ENCODE data around the gene PIN1.
A peak's percentile ranks its signal among the peaks of the same experiment; 100 is the strongest.

PIN1 gene

DNA sequence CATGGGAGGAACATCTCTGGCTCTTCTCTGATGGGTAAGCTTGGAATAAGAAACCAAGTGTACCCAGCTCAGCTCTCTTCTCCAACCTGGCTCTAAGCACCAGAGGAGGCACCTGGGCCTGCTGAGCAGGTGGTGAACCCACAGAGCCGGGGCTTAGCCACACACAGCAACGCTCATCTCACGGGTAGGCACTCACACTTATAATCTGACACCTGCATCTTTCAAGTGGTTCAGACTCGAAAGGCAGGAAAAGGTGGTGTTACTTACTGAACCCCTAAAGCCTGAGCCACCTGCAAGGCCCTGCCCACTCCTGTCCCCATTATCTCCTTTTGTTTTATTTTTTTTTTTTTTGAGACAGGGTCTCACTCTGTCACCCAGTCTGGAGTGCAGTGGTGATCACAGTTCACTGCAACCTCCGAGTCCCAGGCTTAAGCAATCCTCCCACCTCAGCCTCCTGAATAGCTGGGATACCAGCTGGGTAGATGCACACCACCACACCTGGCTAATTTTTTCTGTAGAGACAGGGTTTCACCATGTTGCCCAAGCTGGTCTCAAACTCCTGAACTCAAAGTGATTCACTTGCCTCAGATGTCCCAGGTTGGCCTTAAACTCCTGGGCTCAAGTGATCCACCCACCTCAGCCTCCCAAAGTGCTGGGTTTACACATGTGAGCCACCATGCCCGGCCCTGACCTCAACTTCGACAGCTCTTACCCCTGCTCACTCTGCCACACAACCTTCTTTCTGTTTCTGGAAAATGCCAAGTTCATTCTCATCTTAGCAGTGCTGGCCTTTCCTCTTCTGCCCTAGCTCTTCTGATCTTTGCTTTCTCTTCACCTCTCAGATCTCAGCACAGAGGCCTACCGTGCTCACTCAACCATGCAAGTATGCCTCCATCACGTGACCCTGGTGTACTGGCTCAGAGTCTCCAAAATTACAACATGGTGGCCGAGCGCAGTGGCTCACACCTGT lies 26.0 kb upstream of the PIN1 start:
- no peak overlapping the region for H3K27ac ChIP-seq
- TF ChIP-seq, protein P1, sequence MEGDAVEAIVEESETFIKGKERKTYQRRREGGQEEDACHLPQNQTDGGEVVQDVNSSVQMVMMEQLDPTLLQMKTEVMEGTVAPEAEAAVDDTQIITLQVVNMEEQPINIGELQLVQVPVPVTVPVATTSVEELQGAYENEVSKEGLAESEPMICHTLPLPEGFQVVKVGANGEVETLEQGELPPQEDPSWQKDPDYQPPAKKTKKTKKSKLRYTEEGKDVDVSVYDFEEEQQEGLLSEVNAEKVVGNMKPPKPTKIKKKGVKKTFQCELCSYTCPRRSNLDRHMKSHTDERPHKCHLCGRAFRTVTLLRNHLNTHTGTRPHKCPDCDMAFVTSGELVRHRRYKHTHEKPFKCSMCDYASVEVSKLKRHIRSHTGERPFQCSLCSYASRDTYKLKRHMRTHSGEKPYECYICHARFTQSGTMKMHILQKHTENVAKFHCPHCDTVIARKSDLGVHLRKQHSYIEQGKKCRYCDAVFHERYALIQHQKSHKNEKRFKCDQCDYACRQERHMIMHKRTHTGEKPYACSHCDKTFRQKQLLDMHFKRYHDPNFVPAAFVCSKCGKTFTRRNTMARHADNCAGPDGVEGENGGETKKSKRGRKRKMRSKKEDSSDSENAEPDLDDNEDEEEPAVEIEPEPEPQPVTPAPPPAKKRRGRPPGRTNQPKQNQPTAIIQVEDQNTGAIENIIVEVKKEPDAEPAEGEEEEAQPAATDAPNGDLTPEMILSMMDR (IDR thresholded peaks at IDR 0.05), result no peak

DNA sequence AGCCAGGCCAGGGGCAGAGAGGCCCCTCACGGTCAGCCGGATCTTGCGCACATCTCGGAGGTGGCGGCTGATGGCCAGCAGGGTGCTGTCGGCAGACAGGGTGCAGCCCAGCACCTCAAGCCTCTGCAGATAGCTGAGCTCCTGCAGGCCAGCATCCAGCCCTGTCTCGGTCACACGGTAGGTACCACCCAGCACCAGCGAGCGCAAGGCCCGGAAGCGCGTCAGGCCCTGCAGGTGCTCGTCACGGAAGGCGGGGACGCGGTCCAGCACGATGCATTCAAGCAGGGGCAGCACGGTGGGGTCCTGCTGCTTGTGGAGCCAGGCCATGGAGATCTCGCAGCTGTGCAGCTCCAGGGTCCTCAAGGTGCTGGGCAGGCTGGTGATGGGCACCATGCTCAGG lies 24.0 kb upstream of the PIN1 start:
- TF ChIP-seq, protein P1 (IDR thresholded peaks at IDR 0.05), result no peak
- no peak for TF ChIP-seq ZFX (IDR thresholded peaks at IDR 0.05; ENCODE audit: borderline replicate concordance)
- no peak overlapping the region for H3K27ac ChIP-seq

DNA sequence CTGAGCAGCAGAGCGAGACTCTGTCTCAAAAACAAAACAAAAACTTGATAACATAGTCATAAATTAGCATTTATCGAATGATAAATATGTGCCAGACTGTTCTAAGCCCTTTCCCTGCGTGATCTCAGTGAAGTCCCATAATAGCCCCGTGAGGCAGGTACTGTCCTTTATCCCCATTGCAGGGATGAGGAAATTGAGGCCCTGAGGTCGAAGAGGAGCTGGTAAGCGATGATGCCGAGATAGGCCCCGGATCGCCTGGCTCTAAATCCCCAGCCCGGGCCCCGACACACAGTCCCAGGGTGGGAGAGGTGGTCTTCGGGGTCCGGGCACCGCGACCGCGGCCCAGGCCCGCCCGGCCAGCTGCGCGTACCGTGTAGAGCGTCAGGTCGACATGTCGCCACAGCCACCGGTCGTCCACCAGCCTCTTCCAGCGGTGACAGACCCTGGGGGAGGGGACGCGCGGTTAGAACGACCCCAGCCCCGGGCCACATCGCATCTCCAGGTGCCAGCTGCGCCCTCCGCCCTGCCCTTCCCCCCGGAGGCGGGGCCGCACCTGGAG lies 16.9 kb upstream of the PIN1 start:
- TF ChIP-seq ZFX (IDR thresholded peaks at IDR 0.05; ENCODE audit: borderline replicate concordance), result no peak
- TF ChIP-seq, protein P1 (IDR thresholded peaks at IDR 0.05), result no peak
- peak overlapping the region; percentile 91 for H3K27ac ChIP-seq

DNA sequence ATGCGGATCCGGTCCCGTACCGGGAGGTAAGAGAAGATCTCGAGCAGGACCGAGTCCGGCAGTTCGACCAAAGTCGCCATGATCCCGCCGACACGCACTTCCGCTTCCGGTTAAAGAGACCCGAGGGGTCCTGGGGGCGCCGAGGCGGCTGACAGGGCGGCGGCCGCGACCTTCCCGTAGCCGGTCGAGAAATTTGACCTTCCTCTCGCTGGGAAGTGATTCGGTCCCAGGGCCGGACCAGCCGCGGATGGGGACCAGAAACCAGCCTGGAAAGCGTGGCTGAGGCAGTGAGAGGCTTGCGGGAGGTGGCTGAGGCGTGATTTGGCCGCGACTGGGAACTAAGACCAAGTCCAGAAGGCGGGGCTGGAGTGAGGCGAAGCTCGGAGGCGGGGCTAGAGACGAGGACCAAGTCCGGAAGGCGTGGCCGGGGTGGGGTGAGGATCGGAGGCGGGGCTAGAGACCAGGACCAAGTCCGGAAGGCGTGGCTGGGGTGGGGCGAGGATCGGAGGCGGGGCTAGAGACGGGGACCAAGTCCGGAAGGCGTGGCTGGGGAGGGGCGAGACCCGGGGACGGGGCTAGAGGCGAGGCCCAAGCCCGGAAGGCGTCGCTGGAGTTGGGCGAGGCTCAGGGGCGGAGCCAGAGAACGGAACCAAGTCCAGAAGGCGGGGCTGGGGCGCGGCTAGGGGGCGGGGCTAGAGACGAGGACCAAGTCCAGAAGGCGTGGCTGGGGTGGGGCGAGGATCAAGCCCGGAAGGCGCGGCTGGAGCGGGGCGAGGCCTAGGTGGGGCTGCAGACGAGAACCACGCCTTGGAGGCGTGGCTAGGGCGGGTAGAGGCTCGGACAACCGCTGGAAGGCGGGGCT lies 16.2 kb upstream of the PIN1 start, which contains the start of gene FBXL12:
Gene FBXL12 (minus strand): TSS at position 346 of the 862 bp plus-strand sequence. CDS start 266 bp downstream, at position 80.
- TF ChIP-seq ZFX (IDR thresholded peaks at IDR 0.05; ENCODE audit: borderline replicate concordance), result no peak
- TF ChIP-seq, protein P1 (IDR thresholded peaks at IDR 0.05), result no peak
- peak within 1 kb of the TSS; percentile 91 for H3K27ac ChIP-seq

DNA sequence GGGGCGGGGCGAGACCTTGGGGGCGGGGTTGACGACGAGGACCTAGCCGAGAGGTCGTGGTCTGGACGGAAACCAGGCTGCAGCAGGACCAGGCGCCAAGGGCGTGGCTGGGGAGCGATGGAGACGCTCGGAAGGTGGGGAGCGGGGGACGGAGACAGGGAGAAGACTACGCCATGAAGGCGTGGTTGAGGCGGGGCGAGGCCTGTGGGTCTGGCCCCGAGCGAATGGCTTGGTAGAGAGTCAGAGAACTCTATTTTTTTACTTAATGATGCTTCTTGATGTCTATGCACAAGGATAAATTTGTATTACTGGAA lies 15.6 kb upstream of the PIN1 start:
- TF ChIP-seq ZFX (IDR thresholded peaks at IDR 0.05; ENCODE audit: borderline replicate concordance), result no peak
- TF ChIP-seq, protein P1 (IDR thresholded peaks at IDR 0.05), result no peak

DNA sequence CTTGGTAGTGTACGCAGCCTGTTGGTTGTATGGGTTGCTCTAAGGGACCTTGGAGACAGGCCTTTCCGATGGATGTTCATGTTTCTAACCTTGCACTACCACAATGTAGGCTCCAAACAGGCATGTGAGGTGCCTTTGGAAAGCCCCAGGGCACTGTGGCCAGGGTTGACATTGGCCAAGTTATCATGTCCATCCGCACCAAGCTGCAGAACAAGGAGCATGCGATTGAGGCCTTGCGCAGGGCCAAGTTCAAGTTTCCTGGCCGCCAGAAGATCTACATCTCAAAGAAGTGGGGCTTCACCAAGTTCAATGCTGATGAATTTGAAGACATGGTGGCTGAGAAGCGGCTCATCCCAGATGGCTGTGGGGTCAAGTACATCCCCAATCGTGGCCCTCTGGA lies 15.1 kb upstream of the PIN1 start:
- H3K27ac ChIP-seq, result peak overlapping the region; percentile 67

More for the DNA sequence above, 15.6 kb upstream of the PIN1 start:
- peak overlapping the region; percentile 67 for H3K27ac ChIP-seq

DNA sequence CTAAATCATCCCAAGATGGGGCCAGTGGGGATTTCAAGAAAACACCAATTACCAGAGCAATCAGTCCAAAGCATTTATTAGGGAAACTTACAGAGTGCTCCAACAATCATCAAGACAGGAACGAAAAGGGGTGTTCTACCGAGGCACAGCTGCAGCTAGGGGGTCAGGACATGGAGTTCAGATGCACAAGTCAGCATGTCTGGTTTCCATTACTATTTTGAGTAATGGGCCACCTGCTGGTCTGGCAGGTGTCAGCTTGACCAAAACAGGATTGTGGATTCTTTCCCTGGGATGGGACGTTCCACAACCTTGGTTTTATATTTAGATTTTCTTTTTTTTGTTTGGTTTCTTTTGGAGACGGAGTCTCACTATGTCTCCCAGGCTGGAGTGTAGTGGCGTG lies 11.3 kb upstream of the PIN1 start:
- no peak overlapping the region for H3K27ac ChIP-seq
- TF ChIP-seq, protein P1 (IDR thresholded peaks at IDR 0.05), result no peak
- no peak for TF ChIP-seq ZFX (IDR thresholded peaks at IDR 0.05; ENCODE audit: borderline replicate concordance)

Data from 22Rv1 (cell line).